ENCODE measurements around the gene ZNF618.

ZNF618 gene, protein sequence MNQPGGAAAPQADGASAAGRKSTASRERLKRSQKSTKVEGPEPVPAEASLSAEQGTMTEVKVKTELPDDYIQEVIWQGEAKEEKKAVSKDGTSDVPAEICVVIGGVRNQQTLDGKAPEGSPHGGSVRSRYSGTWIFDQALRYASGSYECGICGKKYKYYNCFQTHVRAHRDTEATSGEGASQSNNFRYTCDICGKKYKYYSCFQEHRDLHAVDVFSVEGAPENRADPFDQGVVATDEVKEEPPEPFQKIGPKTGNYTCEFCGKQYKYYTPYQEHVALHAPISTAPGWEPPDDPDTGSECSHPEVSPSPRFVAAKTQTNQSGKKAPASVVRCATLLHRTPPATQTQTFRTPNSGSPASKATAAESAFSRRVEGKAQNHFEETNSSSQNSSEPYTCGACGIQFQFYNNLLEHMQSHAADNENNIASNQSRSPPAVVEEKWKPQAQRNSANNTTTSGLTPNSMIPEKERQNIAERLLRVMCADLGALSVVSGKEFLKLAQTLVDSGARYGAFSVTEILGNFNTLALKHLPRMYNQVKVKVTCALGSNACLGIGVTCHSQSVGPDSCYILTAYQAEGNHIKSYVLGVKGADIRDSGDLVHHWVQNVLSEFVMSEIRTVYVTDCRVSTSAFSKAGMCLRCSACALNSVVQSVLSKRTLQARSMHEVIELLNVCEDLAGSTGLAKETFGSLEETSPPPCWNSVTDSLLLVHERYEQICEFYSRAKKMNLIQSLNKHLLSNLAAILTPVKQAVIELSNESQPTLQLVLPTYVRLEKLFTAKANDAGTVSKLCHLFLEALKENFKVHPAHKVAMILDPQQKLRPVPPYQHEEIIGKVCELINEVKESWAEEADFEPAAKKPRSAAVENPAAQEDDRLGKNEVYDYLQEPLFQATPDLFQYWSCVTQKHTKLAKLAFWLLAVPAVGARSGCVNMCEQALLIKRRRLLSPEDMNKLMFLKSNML

DNA sequence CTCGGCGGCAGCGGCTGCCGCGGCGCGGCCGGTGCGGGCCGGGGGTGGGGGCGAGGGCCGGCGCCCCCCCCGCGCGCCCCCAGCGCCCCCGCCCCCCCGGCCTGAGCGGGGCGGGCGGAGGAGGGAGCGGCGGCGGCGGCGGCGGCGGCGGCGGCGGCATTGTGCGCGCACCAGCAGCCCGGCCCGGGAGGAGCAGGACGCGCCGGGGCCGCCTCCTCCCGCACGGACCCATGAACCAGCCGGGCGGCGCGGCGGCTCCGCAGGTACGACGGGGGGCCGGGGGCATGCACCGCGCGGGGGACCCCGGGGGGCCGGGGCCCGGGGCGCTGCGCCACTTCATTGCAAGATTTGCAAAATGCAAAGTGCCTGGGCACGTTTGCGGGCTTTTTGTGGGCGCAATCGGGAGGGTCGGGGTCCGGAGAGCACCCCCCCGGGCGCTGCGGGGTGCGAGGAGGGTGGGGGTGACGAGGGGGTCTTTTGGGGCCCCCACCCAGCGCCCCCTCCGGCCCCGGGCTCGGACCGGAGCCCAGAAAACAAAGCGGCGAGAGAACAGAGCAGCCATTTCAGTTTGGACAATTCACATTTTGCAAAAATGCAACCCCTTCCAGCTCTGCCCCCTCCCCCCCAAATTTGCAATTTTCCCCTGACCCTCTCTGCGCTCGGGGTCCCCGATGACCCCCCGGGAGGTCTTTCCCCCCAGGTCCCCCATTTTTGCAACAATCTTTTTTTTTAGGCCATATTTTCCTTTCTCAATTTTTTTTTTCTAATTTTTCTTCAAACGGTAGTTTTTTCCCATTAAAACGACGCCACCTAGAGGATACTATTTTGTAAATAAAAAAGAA, at the start of gene ZNF618:
Gene ZNF618 (plus strand): TSS at position 159 of the 842 bp plus-strand sequence. CDS start 72 bp downstream, at position 231.
- DNase-seq (ENCODE audit: low read depth in 2 of 2) = no peak

DNA sequence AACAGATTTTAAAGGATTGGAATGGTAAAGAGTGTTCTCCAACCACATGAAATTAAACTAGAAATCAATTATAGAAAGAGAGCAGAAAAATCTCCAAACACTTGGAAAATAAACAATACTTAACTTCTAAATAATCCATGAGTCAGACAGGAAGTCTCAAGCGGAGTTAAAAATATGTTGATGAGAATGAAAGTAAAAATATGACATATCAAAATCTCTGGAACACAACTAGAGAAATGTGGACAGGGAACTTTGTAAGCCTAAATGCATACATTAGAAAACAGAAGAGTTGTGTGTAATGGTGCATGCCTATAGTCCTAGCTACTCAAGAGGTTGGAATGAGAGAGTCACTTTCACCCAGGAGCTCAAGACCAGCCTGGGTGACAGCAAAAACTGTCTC, 47.9 kb upstream of the ZNF618 start:
- DNase-seq (ENCODE audit: low read depth in 2 of 2) = no peak

DNA sequence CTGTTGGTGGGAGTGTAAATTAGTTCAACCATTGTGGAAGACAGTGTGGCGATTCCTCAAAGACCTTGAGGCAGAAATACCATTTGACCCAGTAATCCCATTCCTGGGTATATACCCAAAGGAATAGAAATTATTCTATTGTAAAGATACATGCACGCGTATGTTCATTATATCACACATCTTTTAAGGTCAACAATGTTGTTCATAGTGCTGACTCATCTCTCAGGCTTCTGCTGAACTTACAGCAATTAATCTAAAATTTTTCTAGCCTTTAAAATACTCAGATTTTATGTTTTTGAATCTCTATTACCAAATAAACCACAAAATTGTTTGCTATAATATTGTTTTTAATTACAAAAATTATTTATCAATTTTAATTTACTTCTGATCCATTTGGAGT, 38.8 kb upstream of the ZNF618 start:
- no peak for DNase-seq (ENCODE audit: low read depth in 2 of 2)

DNA sequence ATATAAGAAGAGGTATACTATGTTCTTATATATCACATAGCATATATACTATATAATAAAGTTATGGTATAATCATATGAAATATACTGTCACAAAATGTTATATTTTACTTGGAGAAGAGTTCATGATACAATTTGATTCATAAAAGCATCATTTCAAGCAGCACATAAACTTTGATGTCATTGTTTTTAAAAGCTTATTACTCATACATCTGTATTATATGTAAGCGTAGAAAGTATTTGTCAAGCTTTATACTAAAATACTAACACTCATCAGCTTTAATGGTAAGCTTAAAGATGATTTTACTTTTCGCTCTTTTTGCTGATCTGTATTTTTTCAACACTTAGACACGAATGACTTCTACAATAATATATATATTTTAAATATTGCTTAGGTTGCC, 34.0 kb upstream of the ZNF618 start:
- no peak for DNase-seq (ENCODE audit: low read depth in 2 of 2)

DNA sequence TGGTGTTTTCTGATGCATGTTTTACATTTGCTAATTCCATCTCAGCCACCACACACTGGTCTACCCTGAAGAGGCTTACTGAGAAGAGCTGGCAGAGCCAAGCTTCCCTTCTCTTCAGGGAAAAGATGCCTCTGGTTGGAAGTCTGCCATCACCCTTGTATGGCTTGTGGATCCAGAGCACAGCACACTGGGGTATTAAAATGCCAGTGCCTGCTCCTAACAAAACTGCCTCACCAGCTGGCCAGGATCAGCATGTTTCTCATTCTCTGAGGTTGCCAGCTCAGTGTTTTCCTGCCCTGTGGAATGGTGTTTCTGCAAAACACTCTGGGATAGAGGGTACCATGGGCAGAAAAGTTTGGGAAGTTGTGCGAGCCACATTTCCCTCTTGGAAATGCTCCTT, 31.6 kb upstream of the ZNF618 start:
- DNase-seq (ENCODE audit: low read depth in 2 of 2) = no peak

DNA sequence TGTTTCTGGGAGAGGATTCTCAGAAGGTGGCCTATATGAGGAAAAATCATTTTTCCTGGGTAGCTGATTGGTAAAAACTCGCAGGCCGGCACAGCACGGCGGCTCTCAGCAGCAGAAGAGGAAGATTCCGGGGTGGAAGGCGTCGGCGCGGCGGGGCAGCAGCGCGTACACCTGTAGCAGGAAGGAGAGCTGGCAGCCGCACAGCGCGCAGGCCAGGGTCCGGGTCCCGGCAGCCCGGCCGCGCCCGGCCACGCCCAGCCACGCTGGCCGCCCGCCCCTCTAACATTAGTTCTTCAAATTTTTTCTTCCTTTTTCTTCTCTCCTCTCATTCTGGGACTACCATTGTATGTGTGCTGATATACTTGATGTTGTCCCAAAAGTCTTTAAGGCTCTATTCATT, 24.8 kb upstream of the ZNF618 start:
- no peak for DNase-seq (ENCODE audit: low read depth in 2 of 2)

DNA sequence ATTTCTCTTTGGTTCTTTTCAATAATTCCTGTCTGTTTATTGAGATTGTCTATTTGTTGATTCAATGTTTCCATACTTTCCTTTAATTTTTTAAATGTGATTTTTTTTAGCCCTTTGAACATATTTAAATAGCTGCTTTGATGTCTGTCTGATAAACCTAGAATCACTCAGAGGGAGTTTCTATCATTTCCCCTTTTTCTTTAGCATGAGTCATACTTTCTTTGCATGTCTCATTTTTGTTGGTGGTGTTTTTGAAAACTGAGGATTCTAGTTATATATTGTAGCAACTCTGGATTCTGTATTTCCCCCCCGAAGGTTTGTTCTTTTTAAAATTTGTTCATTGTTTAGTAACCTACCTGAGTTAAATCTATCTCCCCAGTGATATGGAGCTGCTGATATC, 24.2 kb upstream of the ZNF618 start:
- no peak for DNase-seq (ENCODE audit: low read depth in 2 of 2)

DNA sequence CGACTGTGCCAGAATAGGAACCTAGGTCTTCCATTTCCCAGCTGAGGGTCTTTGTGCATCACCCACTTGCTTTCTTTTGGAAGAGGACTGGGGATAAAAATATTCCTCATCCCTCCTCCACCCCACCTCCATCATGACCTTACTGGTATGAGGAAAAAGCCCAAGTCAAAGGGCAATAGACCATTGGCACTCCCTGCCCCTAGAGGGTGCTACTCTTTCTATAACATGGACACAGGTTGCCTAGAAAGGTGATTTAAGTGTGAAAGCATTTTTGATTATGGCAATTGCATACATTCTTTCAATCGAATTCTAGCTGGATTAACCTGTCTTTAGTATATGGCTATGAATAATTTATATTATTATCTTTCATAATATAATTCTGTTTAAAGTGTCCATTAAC, 22.8 kb upstream of the ZNF618 start:
- DNase-seq (ENCODE audit: low read depth in 2 of 2) = no peak

DNA sequence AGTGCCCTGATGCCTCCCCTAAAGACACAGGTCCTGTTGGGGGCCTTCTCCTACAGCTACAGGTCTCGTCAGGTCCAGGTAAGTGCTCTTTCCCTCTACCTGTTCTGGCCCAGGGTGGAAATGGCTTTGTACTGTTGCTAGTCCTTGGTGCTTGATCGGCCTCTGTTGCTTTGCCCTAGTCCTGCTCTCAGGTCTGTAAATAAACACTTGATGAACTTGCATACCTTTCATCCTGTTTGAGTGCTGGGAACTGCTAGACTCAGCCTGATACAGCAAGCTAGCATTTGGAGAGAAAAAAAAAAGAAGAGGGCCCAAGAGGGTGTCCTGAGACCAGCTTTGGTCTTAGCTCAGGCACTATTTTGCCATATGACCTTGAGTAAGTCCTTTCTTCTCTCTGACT, 21.8 kb upstream of the ZNF618 start:
- DNase-seq (ENCODE audit: low read depth in 2 of 2) = no peak

DNA sequence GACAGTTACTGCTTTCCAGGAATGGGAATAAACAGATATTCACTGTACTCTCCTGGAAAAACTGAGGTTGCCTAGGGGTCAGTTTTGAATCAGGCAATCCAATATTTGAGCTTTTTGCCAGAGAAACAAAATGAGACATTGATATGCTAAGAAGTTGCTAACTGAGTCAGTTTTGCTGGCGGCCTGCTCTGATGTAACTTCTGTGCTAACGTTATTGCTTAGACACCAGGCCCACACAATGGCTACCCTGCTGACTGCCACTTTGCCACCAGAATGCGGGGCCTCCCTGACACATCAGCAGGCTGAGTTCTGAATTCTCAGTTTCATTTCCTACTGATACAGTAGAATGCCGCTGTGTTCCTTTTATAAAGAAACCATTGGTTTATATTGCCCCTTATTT, 18.2 kb upstream of the ZNF618 start:
- DNase-seq (ENCODE audit: low read depth in 2 of 2) = no peak

DNA sequence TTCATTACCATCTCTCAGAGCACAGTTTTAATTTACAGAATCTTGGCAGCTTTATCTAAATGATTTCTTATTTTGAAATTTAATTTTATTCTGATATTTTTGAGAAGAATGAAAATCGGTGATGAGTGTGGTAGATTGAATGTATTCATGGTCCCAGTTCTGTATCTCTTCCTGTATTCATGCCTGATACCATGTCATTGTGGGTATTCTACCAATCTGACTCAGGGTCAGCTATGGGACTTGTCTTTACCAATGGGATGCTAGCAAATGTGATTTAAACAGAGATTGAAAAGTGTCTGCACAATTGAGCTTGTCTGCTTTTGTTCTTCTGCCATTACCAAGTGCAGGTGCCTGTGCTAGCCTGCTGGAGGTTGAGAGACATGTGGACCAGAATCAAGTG, 17.8 kb upstream of the ZNF618 start:
- no peak for DNase-seq (ENCODE audit: low read depth in 2 of 2)

DNA sequence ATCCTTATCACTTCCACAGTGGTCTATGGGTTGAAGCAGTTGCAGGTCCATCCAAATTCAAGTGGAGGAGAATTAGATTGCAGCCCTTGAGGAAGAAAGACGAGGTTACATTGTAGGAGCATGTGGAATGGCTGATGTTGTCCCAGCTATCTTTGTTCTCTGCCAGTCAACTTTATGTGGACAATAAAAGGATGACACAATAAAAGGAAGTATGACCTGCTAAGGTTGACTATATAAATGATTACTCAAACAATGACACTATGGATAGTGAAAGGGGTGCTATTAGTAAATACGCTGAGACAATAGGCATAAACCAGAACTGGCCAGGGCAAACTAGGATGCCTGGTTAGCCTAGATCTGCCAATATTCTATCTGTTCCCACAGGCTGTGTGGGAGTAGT, 12.8 kb upstream of the ZNF618 start:
- DNase-seq (ENCODE audit: low read depth in 2 of 2) = no peak

DNA sequence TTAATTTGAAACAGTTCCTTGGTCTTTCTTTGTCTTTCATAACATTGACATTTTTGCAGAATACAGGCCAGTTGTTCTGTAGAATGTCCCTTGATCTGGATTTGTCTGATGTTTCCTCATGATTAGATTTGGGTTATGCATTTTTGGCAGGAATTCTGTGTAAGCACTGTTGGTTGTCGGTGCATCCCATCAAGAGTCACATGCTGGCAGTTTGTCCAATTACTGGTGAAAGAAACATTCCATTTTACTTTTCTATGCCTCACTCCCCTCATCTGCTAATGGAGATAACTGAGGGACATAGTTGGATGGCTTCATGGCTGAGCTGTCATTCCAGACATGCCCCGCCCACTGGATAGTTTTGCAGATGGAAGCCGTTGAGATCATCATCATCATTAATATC, 7.6 kb upstream of the ZNF618 start:
- no peak for DNase-seq (ENCODE audit: low read depth in 2 of 2)

DNA sequence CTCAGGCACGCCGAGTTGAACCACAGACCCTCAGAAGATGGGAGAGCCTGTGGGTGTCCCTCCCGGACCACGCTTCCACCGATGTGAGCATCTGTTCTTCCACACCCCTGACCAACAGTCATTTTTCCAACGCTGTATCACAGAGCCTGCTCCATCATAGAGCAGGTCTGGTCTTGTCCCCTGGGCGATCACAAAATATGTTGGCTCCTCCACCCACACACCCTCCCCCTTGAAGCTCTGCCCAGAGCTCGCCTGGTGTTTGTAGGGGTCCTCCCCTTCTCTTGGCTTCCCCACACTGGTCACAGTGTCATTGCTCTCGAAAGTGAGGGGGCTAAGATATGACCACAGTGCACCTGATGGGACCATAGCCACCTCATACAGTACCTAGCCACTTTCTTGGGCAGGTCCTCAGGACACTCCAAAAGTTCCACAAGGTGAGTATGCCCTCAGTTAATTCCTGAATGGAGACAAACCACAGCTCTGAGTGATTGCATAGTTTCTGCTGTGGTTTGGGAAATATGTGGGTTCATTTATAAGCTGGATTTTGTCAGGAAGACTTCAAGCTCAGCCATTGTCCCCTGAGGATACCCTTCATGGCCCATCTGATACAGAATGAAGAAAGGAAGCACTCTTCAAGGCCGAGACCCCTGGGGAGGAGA, 3.5 kb upstream of the ZNF618 start:
- no peak for DNase-seq (ENCODE audit: low read depth in 2 of 2)

DNA sequence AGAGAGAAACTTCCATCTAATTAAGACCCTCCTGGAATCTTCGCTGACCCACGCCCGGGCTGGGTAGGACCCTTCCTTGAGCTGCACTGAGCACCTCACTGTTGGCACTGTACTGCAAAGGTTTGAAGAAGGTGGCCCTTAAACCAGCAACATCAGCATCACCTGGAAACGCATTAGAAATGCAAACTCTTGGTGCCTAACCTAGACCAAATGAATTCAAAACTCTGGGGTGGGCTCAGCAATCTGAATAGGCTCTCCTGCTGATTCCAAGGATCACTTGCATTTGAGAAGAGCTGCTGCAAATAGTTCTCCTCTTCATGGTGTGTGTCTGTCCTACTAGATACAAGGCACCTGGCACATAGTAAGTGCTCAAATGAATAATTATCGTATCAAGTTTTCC, 2.7 kb upstream of the ZNF618 start:
- no peak for DNase-seq (ENCODE audit: low read depth in 2 of 2)

DNA sequence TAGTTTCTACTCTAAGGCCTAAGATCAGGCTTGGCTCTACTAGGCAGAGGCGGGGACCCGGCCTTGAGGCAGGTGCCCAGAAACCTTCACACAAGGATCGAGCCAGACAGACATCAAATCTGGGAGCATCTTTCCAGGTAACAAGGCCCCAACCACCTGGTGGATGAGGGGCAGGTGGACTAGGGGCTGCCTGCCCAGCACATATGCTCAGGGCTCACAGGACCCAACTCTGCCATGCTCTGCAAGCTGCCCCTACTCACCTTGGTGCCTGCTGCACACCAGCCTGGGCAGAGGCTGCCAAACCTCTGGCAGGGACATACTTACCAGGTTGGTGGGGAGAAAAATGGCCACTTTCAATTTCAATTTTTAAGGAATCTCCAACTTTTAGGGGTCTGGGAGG, 2.2 kb upstream of the ZNF618 start:
- DNase-seq (ENCODE audit: low read depth in 2 of 2) = no peak

DNA sequence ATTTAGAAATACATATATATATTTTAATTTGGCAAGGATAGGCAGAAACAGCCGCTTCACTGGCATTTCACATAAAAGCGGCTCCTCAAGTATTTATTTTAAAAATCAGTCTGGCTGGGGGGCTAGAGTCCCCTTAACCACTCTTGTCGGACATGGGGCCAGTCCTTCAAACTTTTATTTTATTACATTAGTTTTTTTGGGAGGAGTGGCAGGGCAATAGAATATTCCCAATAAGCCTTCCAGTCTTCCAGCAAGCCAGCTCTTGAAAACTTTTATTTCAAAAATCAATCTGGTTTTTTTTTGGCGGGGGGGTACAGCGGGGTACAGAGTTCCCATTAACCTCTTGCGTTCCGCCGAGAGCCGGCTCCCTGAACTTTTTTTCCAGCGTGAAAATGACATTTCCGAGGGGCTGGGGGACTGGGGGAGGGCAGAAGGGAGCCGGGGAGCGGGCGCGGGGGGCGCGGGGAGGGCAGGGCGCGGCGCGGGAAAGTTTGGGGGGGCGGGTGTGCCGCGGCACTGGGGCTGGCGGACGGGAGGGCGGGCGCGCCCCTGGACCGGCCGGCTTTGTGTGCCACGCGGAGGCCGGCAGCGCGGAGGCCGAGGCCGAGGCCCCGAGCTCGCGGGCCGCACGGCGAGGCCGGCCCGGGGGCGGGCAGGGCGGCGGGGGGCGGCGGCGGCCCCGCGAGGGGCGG, 504 bp upstream of the ZNF618 start:
- no peak for DNase-seq (ENCODE audit: low read depth in 2 of 2)

DNA sequence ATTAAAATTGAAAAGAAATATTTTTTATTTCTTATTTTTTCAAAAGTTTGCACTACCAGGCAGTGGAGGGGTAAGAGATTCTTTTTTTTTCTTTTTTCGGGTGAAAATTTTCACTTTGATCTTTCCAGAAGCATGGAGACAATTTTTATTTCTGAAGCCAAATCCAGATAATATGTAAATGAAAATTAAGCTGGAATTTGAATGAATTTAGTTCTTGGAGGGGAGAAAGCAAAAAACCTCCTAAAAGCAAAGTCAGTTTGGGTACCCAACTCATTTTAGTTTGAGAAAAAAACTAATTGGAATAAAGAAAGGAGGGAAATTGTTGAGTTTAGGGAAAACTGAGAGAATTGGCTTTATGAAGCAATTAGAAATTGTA, 872 bp downstream of the ZNF618 start:
- DNase-seq (ENCODE audit: low read depth in 2 of 2) = no peak

DNA sequence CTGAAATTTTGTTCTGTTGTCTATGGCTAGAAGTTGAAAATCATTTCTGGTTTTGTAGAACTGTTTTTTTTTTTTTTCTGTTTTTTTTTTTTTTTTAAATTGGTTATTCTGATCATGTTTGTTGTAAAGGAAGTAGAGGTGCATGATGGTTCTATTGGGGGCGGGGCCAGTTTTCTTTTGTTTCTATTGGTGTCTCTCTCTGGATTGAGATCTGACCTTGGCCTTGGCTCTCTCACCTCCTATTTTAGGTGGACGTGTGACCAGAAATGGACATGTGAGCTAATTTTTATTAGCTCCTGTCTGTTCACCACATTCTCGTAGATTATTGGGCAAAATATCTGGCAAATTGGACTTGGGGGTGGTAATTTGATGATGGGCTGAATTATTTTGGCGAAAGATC, 3.2 kb downstream of the ZNF618 start:
- DNase-seq (ENCODE audit: low read depth in 2 of 2) = no peak

DNA sequence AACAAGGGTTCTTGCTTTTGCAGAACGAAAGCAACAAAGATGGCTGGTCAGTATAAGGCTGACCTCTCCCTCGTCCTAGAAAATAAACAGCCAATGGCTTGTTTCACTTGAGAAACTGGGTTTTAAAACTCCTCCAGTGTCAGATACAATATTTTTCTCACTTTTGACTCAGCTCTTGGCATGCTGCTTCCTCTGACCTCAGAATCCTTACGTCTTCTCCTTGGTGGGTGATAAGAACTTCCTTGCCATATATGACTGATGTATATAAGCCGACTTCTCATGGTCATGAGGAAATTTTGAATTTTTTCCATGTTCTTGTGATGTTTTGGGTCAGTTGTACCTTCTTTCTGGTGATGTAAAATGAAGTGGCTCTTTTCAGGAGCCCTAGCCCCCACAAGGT, 3.8 kb downstream of the ZNF618 start:
- no peak for DNase-seq (ENCODE audit: low read depth in 2 of 2)

DNA sequence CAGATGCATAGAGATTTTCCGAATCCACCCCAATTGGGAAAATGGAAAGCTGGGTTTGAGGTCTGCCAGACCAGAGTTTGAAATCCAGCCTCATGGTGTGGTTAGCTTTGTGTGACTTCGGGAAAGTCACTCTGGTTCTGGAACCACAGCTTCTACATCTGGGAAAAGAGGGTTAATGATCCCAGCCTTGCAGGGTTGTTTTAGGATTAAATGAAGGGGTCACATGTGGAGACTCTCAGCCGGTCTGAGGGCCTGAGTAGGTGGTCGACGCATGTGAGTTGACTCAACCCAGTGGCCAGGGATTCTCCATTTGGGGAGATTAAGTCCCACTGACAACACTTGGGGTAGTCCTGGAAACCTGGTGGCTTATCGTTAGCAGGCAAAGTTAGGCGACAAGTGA, 6.1 kb downstream of the ZNF618 start:
- DNase-seq (ENCODE audit: low read depth in 2 of 2) = no peak

Measured in stimulated activated CD4-positive, alpha-beta T cell treated with anti-CD3 and anti-CD28 coated beads, Interleukin-12 subunit alpha, Interleukin-12 subunit beta, amount 100 ng/mL, for 24 hours (primary cell).